Prostate gland (tissue), 2 donors: Measurements from ENCODE around the gene KIF15.

ENCODE experiments used
- POLR2A ChIP-seq: fragments of 450-650 bp; IDR thresholded peaks from one replicate; pipeline ENCODE4 v1.6.1; 2016; ENCODE audit warnings: antibody characterized with exemption, mild to moderate bottlenecking
- TF ChIP-seq, protein P1 (sequence below), 4 experiments: fragments of 200-600 bp in 2 of 4; fragments of 450-650 bp in 2 of 4; sonication (generic) in 2 of 4; IDR thresholded peaks; 1 replicate in 3 of 4; 2 replicates in 1 of 4; pipeline ENCODE4 v1.5.1; 2016 to 2019; ENCODE audit warnings: antibody characterized with exemption in 4 of 4, mild to moderate bottlenecking in 2 of 4, moderate library complexity in 2 of 4

DNA sequence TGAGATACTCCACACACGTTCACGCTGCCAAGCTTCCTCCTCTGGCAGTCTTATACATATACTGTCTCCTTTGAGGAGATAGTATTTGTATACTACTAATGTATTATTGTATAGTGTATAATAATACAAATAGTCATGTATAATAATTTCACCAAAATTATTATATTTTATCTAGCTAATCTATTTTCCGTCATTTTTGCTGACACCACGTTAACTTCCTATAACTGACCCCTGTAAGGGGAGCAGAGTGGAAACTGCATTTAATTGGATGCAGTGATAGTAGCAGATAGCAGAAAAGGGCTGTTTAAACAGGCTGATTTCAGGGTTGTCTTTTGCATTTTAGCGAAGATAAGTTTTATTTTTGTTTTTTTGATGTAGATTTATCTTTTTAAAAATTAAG, 69.6 kb downstream of the KIF15 start:
- TF ChIP-seq, protein P1, sequence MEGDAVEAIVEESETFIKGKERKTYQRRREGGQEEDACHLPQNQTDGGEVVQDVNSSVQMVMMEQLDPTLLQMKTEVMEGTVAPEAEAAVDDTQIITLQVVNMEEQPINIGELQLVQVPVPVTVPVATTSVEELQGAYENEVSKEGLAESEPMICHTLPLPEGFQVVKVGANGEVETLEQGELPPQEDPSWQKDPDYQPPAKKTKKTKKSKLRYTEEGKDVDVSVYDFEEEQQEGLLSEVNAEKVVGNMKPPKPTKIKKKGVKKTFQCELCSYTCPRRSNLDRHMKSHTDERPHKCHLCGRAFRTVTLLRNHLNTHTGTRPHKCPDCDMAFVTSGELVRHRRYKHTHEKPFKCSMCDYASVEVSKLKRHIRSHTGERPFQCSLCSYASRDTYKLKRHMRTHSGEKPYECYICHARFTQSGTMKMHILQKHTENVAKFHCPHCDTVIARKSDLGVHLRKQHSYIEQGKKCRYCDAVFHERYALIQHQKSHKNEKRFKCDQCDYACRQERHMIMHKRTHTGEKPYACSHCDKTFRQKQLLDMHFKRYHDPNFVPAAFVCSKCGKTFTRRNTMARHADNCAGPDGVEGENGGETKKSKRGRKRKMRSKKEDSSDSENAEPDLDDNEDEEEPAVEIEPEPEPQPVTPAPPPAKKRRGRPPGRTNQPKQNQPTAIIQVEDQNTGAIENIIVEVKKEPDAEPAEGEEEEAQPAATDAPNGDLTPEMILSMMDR (IDR thresholded peaks at IDR 0.05) = no peak
- no peak for TF ChIP-seq POLR2A
